GM12891 (cell line): ENCODE measurements around the gene EYA4.

Experiments
- DNase-seq: peaks from one replicate; pipeline ENCODE4 v3.0.0; 2011; ENCODE audit warnings: low spot score; ENCODE audit not compliant: insufficient read length
- FAIRE-seq: peaks from 2 replicates; lab custom pipeline; 2011; peaks lifted over from hg19 to GRCh38; lab: Jason Lieb, UNC
- PAX5 ChIP-seq: IDR thresholded peaks from 2 replicates; pipeline ENCODE4 v1.6.1; 2011; ENCODE audit warnings: low read length, moderate library complexity, mild to moderate bottlenecking; ENCODE audit not compliant: insufficient read depth, severe bottlenecking
- POLR2A ChIP-seq: IDR thresholded peaks from 2 replicates; pipeline ENCODE4 v1.6.1; 2011; ENCODE audit warnings: low read depth, low read length, control low read depth
- POLR2AphosphoS5 ChIP-seq: IDR thresholded peaks from 2 replicates; pipeline ENCODE4 v1.6.1; 2011; ENCODE audit warnings: low read depth, low read length, control low read depth
- POU2F2 ChIP-seq: IDR thresholded peaks from 2 replicates; pipeline ENCODE4 v1.6.1; 2011; ENCODE audit warnings: low read depth, mild to moderate bottlenecking, control low read depth, low read length, moderate library complexity
- SPI1 ChIP-seq: IDR thresholded peaks from 2 replicates; pipeline ENCODE4 v1.6.1; 2011; ENCODE audit warnings: low read depth, low read length, control low read depth
- TAF1 ChIP-seq: IDR thresholded peaks from 2 replicates; pipeline ENCODE4 v1.6.1; 2011; ENCODE audit warnings: low read depth, low read length, control low read depth

EYA4 gene

DNA sequence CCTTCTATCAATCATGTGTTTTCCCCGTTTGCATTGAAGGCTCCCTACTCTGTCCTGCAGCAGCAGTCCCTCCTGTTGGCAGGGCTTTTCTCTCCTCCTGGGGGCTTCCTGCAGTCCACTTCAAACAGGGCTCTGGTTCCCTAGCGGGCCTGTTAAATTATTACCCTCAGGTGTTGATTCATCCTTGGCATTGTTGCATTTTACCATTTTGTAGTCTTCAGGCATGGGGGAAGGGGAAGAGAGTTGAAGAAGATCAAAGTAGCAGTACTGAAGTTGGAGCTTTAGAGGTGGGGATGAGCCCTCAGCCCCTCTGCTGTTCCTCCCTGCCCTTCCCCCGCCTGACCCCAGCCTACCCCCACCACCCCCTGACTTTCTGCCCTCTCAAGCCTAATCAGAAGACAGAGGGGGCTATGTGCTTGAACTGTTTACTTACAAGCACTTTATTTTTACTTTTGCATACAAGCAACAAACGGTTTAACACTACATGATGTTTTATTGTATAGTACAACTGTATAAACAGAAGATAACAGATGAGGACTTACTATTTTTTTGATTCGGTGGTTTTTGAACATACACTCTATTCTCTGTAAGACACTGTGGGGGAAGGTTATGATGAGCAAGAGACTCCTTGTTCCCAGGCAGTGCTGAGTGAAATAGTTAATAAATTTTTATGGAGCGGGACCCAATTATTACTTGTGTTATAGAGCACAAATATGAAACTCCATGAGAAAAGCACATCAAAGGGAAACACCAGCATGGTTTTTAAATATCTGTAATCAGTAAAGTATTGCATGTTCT lies 169.7 kb downstream of the EYA4 start:
- TF ChIP-seq POLR2AphosphoS5 (no peak), TAF1 (no peak), PAX5 (no peak), POU2F2 (no peak), SPI1 (no peak), POLR2A (no peak)
- DNase-seq (no peak), FAIRE-seq (no peak)

DNA sequence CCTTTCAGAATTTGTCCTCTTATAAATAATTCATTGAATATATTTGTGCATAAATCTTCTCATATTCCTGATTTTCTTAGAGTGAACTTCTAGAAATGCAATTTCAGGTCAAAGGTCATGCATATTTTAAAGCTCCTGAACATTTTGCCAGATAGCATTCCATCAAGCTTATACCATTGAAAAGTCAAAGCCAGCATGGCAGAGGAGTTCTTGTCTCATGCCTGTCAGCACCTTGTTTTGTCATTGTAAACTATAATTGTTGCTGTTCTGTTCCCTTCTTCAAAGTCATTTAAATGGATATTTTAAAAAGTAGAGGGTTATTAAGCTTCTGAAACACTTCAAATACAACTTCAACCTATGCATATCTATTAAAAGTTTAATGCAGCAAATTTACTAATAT lies 170.6 kb downstream of the EYA4 start:
- no peak for DNase-seq
- TF ChIP-seq SPI1 (no peak), PAX5 (no peak), POLR2AphosphoS5 (no peak), TAF1 (no peak), POU2F2 (no peak), POLR2A (no peak)
- FAIRE-seq: no peak

DNA sequence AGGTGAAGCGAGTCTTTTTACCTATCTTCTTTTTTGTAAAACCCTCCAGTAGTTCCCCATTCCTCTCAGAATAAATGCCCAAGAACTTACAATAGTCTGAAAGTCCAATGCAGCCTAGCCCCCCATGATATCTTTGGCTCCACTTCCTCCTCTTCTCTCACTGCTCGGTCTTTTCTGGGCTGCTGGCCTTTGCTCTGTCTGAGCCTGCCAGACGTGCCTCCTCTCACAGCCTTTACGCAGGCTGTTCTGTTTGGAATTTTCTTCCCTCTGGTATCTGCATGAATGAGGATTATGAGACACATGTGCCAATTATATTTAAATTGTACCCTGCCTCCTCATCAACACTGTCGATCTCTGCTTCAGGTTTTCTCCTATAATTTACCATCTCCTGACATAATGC lies 174.1 kb downstream of the EYA4 start:
- no peak for TF ChIP-seq PAX5
- no peak for TF ChIP-seq POLR2A
- TF ChIP-seq SPI1: no peak
- DNase-seq: no peak
- FAIRE-seq: no peak

GRCh38 chr6:133418108-133418507 lies 177.0 kb downstream of the EYA4 start:
- TF ChIP-seq POLR2AphosphoS5: no peak
- DNase-seq: no peak
- no peak for FAIRE-seq

- TF ChIP-seq TAF1 (no peak), POLR2AphosphoS5 (no peak), SPI1 (no peak), POLR2A (no peak), POU2F2 (no peak), PAX5 (no peak)
- FAIRE-seq: no peak
- DNase-seq: no peak
Measured at GRCh38 chr6:133423242-133423641, 182.1 kb downstream of the EYA4 start.

GRCh38 chr6:133424359-133424758 lies 183.2 kb downstream of the EYA4 start:
- FAIRE-seq: no peak
- TF ChIP-seq POU2F2: no peak
- TF ChIP-seq TAF1: no peak
- no peak for TF ChIP-seq POLR2A
- TF ChIP-seq POLR2AphosphoS5: no peak
- no peak for TF ChIP-seq SPI1
- no peak for TF ChIP-seq PAX5
- no peak for DNase-seq

DNA sequence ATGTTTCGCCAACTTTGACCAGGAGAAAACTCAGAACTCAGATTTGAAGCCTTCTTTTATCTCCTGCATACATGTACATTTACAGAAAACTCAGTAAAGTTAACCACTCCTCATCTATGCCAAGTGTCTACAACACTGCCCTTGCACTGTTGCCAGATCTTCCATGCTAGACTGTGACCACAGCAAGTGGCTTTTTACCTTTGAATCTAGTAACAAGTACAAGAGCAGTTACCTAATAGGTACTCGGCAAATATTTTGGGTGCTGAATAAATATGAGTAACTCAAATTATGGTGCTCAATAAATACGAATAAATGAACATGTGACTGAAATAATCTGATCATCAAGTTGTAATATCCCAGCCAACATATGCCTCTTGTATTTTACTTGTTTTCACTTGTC lies 184.9 kb downstream of the EYA4 start:
- no peak for FAIRE-seq
- TF ChIP-seq POU2F2: no peak
- TF ChIP-seq POLR2AphosphoS5: no peak
- no peak for TF ChIP-seq PAX5
- no peak for TF ChIP-seq TAF1
- TF ChIP-seq POLR2A: no peak
- TF ChIP-seq SPI1: no peak
- no peak for DNase-seq

- FAIRE-seq (no peak), DNase-seq (no peak)
- no peak for TF ChIP-seq SPI1
- TF ChIP-seq POU2F2: no peak
- TF ChIP-seq POLR2AphosphoS5: no peak
- TF ChIP-seq PAX5: no peak
- no peak for TF ChIP-seq TAF1
- no peak for TF ChIP-seq POLR2A
Measured at GRCh38 chr6:133428295-133428694, 187.1 kb downstream of the EYA4 start.

DNA sequence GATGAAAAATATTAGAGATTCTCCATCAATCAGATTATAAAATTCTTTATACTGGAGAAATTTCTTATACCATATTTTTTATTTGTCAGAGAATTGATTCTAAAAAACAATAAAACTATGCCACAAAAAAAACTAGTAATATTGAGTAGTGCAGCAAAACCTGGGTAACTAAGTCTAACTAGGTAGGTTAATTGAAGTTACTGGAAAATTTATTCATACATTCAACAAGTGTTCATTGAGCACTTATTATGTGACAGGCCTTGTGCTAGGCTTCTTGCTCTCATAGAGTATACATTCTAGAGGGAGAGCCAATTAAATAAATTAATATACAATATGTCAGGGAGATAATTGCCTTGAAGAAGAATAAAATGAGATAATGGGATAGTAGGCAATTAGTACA lies 189.4 kb downstream of the EYA4 start:
- TF ChIP-seq SPI1: no peak
- TF ChIP-seq POLR2A: no peak
- no peak for TF ChIP-seq POLR2AphosphoS5
- TF ChIP-seq TAF1: no peak
- no peak for TF ChIP-seq POU2F2
- TF ChIP-seq PAX5: no peak
- no peak for FAIRE-seq

GRCh38 chr6:133431031-133431430 lies 189.9 kb downstream of the EYA4 start:
- FAIRE-seq: no peak
- no peak for DNase-seq
- TF ChIP-seq SPI1: no peak
- TF ChIP-seq PAX5: no peak
- TF ChIP-seq POU2F2: no peak
- TF ChIP-seq POLR2AphosphoS5: no peak
- TF ChIP-seq POLR2A: no peak
- no peak for TF ChIP-seq TAF1

More for the DNA sequence above, 189.4 kb downstream of the EYA4 start:
- DNase-seq: no peak
